Stomach smooth muscle (tissue), 2 donors: ENCODE results near the gene TTC3.

ENCODE experiments used
- H3K27ac ChIP-seq: one replicate; pipeline ENCODE4 v1.7.0; 2013; ENCODE audit warnings: mild to moderate bottlenecking, low read length, inconsistent platforms
- H3K27me3 ChIP-seq, 2 donors: one replicate each; pipeline ENCODE4 v1.7.0; 2013; ENCODE audit warnings: low read length in 2 of 2; ENCODE audit not compliant: insufficient read depth in 2 of 2, control insufficient read depth in 1 of 2
- H3K36me3 ChIP-seq, 2 donors: one replicate each; pipeline ENCODE4 v1.7.0; 2013; ENCODE audit warnings: low read length in 2 of 2; ENCODE audit not compliant: control insufficient read depth in 2 of 2, insufficient read depth in 2 of 2
- H3K4me1 ChIP-seq: one replicate; pipeline ENCODE4 v1.7.0; 2013; ENCODE audit warnings: low read length; ENCODE audit not compliant: control insufficient read depth, insufficient read depth
- H3K4me3 ChIP-seq, 2 donors: one replicate each; pipeline ENCODE4 v1.7.0; 2013; ENCODE audit warnings: low read length in 2 of 2
- H3K9ac ChIP-seq, 2 donors: one replicate each; pipeline ENCODE4 v1.7.0; 2013; ENCODE audit warnings: low read length in 2 of 2, mild to moderate bottlenecking in 1 of 2
- H3K9me3 ChIP-seq, 2 donors: one replicate each; pipeline ENCODE4 v1.7.0; 2013; ENCODE audit warnings: low read length in 2 of 2; ENCODE audit not compliant: control insufficient read depth in 2 of 2
- donor health status: healthy.
- donor health status: Pancreatic carcinoma.

Gene TTC3

GRCh38 chr21:37232274-37233018, 159.4 kb downstream of the TTC3 start:
- no peaks in the 10 kb centered on the region for H3K4me1 ChIP-seq
- H3K9me3 ChIP-seq: no peaks in the 10 kb centered on the region
- no peak overlapping the region for H3K4me3 ChIP-seq
- no peaks in the 10 kb centered on the region for H3K27me3 ChIP-seq
- H3K27ac ChIP-seq: no peak overlapping the region
- no peak overlapping the region for H3K9ac ChIP-seq
- peaks cover 43 to 46% of the 10 kb centered on the region in 2 donors for H3K36me3 ChIP-seq

DNA sequence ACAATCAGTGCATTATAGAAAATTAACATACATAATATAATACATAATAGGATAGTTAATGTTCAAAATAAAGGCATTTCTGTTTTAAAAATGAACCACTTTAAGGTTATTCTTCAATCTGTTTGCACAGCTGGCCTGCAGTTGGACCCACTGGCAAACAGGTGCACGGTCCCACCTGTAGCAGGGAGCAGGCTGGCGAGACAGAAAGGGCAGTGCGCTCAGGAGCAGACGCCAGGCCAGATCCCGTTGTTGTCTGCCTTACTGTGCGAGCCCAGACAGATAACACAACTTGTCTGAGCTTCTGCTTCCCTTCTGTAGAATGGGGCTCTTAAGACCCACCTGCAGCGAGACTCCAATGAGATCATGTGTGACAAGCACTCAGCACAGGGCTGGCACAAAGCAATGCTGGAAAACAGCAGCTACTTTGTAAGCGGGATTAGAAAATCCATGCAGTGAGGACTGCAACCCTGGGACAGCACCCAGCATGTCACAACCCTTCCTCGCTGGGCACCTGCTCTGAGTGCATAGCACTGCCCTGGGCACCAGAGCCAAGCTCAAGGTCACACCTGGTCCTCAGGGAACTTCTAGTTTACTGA, 160.6 kb downstream of the TTC3 start:
- H3K4me3 ChIP-seq: no peak overlapping the region
- no peaks in the 10 kb centered on the region for H3K27me3 ChIP-seq
- no peak overlapping the region for H3K9ac ChIP-seq
- H3K27ac ChIP-seq: no peak overlapping the region
- no peaks in the 10 kb centered on the region for H3K9me3 ChIP-seq
- no peaks in the 10 kb centered on the region for H3K4me1 ChIP-seq
- H3K36me3 ChIP-seq: peaks cover 35 to 43% of the 10 kb centered on the region in 2 donors

GRCh38 chr21:37237346-37237745, 164.3 kb downstream of the TTC3 start:
- Histone ChIP-seq H3K27me3 (no peaks in the 10 kb centered on the region), H3K9ac (no peak overlapping the region), H3K27ac (no peak overlapping the region), H3K9me3 (no peaks in the 10 kb centered on the region), H3K4me3 (no peak overlapping the region), H3K4me1 (no peaks in the 10 kb centered on the region), H3K36me3 (peaks cover 15 to 25% of the 10 kb centered on the region in 2 donors)

GRCh38 chr21:37237764-37238163, 164.7 kb downstream of the TTC3 start:
- Histone ChIP-seq H3K36me3 (peaks cover 13 to 21% of the 10 kb centered on the region in 2 donors), H3K4me1 (no peaks in the 10 kb centered on the region), H3K4me3 (no peak overlapping the region), H3K27me3 (no peaks in the 10 kb centered on the region), H3K9me3 (no peaks in the 10 kb centered on the region), H3K27ac (no peak overlapping the region), H3K9ac (no peak overlapping the region)

DNA sequence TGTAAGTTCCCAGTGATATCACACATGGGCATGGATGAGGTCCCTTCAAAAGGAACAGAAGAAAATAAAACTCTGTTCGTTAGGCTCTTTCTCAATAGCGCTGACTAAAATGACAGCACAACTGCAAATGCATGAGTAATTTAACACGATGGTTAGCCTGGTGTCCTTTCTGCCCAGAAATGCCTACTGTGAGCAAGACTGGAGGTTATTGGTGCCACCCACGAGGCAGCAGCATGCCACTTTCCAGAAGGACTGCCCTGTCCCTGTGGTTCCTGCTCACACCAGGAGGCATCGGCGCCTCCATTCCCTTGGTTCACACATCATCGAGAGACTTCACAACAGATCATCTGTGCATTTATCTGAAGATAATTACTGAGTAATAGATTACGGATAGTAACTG, 167.9 kb downstream of the TTC3 start:
- Histone ChIP-seq H3K27me3 (no peaks in the 10 kb centered on the region), H3K9me3 (no peaks in the 10 kb centered on the region), H3K27ac (no peak overlapping the region), H3K36me3 (peaks cover 10 to 15% of the 10 kb centered on the region in 2 donors), H3K4me3 (no peak overlapping the region), H3K9ac (no peak overlapping the region), H3K4me1 (no peaks in the 10 kb centered on the region)

DNA sequence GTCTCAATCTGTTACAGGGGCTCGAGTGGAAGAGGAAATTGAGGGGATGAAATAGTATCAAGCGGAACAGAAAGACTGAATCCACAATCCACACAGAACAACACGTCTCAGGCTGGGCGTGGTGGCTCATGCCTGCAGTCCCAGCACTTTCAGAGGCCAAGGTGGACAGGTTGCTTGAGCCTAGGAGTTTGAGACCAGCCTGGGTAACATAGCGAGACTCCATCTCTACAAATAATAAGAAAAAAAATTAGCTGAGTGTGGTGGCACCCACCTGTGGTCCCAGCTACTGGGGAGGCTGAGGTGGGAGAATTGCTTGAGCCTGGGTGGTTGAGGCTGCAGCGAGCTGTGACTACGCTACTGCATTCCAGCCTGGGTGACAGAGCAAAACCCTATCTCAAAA, 168.4 kb downstream of the TTC3 start:
- no peak overlapping the region for H3K27ac ChIP-seq
- H3K36me3 ChIP-seq: peaks cover 10 to 15% of the 10 kb centered on the region in 2 donors
- H3K27me3 ChIP-seq: no peaks in the 10 kb centered on the region

GRCh38 chr21:37243961-37244360, 170.9 kb downstream of the TTC3 start:
- Histone ChIP-seq H3K27me3 (no peaks in the 10 kb centered on the region), H3K9ac (no peak overlapping the region), H3K9me3 (no peaks in the 10 kb centered on the region), H3K4me1 (no peaks in the 10 kb centered on the region), H3K27ac (no peak overlapping the region), H3K4me3 (no peak overlapping the region), H3K36me3 (peaks cover 3 to 4% of the 10 kb centered on the region in 2 donors)

More for the DNA sequence above, 168.4 kb downstream of the TTC3 start:
- no peak overlapping the region for H3K9ac ChIP-seq
- no peak overlapping the region for H3K4me3 ChIP-seq
- H3K9me3 ChIP-seq: no peaks in the 10 kb centered on the region
- no peaks in the 10 kb centered on the region for H3K4me1 ChIP-seq

DNA sequence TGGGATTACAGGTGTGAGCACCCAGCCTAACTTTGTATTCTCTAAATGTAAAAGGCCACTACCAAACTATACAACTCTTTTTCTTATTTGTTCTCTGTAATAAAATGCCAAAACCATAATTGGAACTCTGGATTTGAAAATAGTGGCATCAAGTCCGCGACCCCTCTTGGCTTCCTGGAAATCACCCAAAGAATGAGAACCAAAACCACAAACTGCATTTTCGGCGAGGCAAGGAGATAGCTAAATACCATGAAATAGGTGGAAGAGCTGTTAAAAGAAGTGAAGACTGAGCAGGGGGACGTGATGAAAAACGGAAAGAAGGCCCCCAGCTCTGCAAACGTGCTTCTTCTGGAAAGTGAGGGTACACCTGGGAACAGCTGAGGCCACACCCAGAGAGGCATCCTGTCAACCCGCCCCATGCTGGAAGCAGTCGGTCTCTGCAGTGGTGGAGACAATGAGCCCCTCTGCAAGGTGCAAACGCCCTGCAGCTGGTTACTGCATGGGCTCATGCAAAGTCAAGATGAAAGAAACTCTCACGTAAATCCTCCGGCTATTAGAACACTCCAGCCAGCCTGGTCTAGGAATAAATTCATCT, 171.5 kb downstream of the TTC3 start:
- Histone ChIP-seq H3K9me3 (no peaks in the 10 kb centered on the region), H3K27ac (no peak overlapping the region), H3K36me3 (peaks cover 3 to 4% of the 10 kb centered on the region in 2 donors), H3K4me3 (no peak overlapping the region), H3K9ac (no peak overlapping the region), H3K27me3 (no peaks in the 10 kb centered on the region), H3K4me1 (no peaks in the 10 kb centered on the region)

DNA sequence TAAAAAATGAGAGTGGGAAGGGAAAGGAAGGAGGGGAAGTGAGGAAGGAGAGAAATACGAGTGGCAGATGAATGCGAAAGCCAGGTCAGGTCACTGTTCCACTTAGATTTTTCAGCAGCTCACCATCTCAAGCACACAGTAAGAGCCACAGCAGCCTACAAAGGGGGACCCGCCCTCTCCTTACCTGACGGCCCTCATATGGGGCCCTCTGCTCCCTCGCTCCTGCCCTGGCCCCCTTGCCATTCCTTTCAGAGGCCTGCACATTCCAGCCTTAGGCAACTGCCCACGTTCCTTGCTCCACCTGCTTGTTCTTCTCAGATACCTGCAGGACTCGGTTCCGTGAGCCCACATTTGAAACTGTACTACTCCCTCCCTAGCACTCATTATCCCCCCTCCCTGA, 172.1 kb downstream of the TTC3 start:
- no peak overlapping the region for H3K4me3 ChIP-seq
- no peak overlapping the region for H3K9ac ChIP-seq
- H3K9me3 ChIP-seq: no peaks in the 10 kb centered on the region
- H3K27ac ChIP-seq: no peak overlapping the region
- no peaks in the 10 kb centered on the region for H3K27me3 ChIP-seq
- no peaks in the 10 kb centered on the region for H3K4me1 ChIP-seq
- H3K36me3 ChIP-seq: peaks cover 3 to 4% of the 10 kb centered on the region in 2 donors

- Histone ChIP-seq H3K27ac (no peak overlapping the region), H3K4me3 (no peak overlapping the region), H3K27me3 (no peaks in the 10 kb centered on the region), H3K4me1 (no peaks in the 10 kb centered on the region), H3K36me3 (no peaks in the 10 kb centered on the region), H3K9me3 (no peaks in the 10 kb centered on the region), H3K9ac (no peak overlapping the region)
Observed at GRCh38 chr21:37248298-37248697, 175.2 kb downstream of the TTC3 start.
